22Rv1 (cell line): ENCODE measurements around the gene HEBP1.

Experiments used
- H3K27ac ChIP-seq: fragments of 450-650 bp; 2 replicates; pipeline ENCODE4 v1.5.1; 2017
- CTCF ChIP-seq: fragments of 450-650 bp; IDR thresholded peaks from 2 replicates; pipeline ENCODE4 v1.5.1; 2017; ENCODE audit warnings: mild to moderate bottlenecking
- ZFX ChIP-seq: fragments of 450-650 bp; IDR thresholded peaks from 2 replicates; pipeline ENCODE4 v1.6.1; 2017; ENCODE audit warnings: antibody characterized with exemption, borderline replicate concordance

HEBP1 gene

DNA sequence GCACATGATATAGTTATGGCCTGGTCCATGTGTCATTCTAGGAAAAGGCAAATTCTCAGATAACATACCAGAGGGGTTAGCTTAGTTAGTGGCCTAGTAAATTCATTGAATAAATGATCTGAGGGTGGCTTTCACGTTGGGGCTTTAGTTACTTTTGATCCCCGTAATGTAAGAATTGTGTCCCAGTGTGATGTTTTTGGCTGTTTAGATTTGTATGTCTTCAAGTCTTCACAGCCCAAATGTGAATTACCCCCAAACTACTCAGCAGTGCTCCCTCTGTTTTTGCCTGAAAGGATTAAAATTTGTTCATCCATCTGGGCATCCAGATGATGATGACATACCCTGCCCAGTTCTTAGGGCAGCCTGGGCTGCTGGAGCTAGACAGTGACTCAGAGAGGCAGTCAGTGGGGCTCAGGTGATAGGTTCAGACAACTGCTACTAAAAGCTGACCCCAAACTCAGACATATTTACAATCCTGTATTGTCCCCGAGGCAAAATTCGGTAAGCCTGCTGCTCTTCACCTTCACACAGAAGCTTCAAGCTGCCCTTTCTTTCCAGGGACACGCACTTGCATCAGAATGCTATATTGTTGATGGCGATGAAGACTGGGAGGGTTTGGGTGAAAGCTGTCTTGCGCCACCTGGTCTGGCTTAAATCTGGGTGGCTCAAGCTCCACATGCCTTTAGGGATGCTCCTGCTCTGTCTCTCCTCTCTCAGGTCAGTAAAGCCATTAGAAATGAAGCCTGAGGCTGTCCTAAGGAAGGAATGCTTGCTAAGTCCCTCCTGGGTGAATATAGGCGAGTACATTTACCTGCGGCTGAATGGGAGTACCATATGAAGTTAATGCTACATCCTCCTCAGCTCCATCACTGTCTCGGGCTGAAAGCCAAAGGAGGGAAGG is 58.4 kb downstream of the HEBP1 start:
- no peak overlapping the region for H3K27ac ChIP-seq
- TF ChIP-seq CTCF (no peak), ZFX (no peak)

DNA sequence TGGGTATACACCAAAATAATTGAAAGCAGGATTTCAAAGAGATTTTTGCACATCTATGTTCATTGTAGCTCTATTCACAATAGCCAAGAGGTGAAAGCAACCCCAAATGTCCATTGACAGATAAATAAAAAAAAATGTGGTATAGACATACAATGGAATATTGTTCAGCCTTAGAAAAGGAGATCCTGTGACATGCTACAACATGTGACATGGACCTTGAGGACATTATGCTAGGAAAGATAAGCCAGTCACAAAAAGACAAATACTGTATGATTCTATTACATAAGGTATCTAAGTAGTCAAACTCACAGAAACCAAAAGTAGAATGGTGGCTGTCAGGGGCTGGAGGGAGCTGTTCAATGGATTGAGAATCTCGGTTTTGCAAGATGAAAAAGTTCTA is 60.2 kb downstream of the HEBP1 start:
- no peak overlapping the region for H3K27ac ChIP-seq
- TF ChIP-seq ZFX (no peak), CTCF (no peak)

- TF ChIP-seq ZFX (no peak), CTCF (no peak)
- H3K27ac ChIP-seq: no peak overlapping the region
Observed at GRCh38 chr12:12938541-12938940, 61.5 kb downstream of the HEBP1 start.

- H3K27ac ChIP-seq: no peak overlapping the region
- TF ChIP-seq CTCF (no peak), ZFX (no peak)
Observed at GRCh38 chr12:12936983-12937491, 63.0 kb downstream of the HEBP1 start.

DNA sequence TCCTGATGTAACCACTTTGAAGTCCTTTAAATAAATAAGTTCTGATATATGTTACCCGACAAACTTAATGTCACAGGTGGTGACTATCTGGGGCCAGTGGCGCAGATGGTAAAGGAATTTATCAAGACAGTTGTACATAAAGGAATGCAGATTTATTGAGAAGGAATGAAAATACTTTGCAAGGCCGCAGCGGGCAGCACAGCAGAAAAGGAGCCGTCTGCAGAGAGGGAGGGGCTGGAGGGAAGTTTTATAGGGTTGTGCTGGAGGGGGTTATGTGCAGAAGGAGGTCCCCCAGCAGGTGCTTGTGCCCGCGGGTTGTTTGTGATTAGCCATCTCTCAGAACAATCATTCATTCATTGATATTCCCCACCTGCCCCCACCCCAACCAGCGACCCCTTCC is 65.5 kb downstream of the HEBP1 start:
- TF ChIP-seq ZFX (no peak), CTCF (no peak)
- no peak overlapping the region for H3K27ac ChIP-seq

GRCh38 chr12:12933742-12934141 is 66.3 kb downstream of the HEBP1 start:
- TF ChIP-seq ZFX (no peak), CTCF (no peak)
- H3K27ac ChIP-seq: no peak overlapping the region

DNA sequence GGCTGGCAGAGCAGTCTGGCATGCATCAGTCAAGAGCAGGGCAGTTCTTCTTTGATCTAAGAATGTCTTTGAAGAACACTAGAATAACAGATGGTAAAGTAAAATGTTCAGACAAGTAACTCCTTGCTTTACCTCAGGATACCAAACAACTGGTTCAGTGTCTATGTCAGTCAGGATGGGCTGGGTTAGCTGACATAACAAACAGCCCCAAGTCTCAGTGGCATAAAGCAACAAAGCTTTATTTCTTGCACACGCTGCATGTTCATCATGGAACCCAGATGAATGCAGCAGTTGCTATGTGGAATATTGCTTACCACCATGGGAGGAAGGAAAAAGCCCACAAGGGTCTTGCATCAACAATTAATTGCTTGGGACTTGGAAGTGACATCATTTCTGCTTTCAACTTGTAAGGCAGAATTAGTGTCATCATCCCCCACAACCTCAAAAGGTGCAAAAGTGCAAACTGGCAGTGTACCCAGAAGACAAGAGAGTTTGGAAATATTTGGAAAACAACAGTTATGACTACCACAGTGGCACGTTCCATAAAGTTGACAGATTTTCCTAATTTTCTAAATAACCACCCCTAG is 69.3 kb downstream of the HEBP1 start:
- no peak for TF ChIP-seq CTCF
- TF ChIP-seq ZFX: no peak
- H3K27ac ChIP-seq: no peak overlapping the region
